SK-N-SH (cell line): Measurements from ENCODE around the gene C2orf69.

Source experiments
- CTCF ChIP-seq: fragments of 200-600 bp; sonication (generic); IDR thresholded peaks from 2 replicates; pipeline ENCODE4 v1.6.1; 2017; ENCODE audit warnings: antibody characterized with exemption, mild to moderate bottlenecking, moderate library complexity
- EZH2phosphoT487 ChIP-seq: fragments of 200-600 bp; sonication (generic); IDR thresholded peaks from 2 replicates; pipeline ENCODE4 v1.6.1; 2017; ENCODE audit warnings: low read depth, mixed run types, mild to moderate bottlenecking, antibody characterized with exemption, moderate library complexity, borderline replicate concordance
- NRF1 ChIP-seq: IDR thresholded peaks from 2 replicates; pipeline ENCODE4 v1.6.1; 2012; ENCODE audit warnings: low read depth, mild to moderate bottlenecking, low read length
- POLR2AphosphoS5 ChIP-seq: IDR thresholded peaks from 2 replicates; pipeline ENCODE4 v1.6.1; 2012; ENCODE audit warnings: low read depth, low read length
- RAD21 ChIP-seq: IDR thresholded peaks from 2 replicates; pipeline ENCODE4 v1.6.1; 2012; ENCODE audit warnings: mild to moderate bottlenecking, low read length
- RFX5 ChIP-seq: IDR thresholded peaks from 2 replicates; pipeline ENCODE4 v1.6.1; 2012; ENCODE audit warnings: mild to moderate bottlenecking, improper control_type of control experiment, low read length
- YY1 ChIP-seq: IDR thresholded peaks from 2 replicates; pipeline ENCODE4 v1.4.0; 2012; ENCODE audit warnings: low read depth, mild to moderate bottlenecking
- TF ChIP-seq, protein P1 (sequence below): IDR thresholded peaks from 2 replicates; pipeline ENCODE4 v1.4.0; 2012; ENCODE audit warnings: low read depth, borderline replicate concordance
- TF ChIP-seq, protein P2 (sequence below): IDR thresholded peaks from 2 replicates; pipeline ENCODE4 v1.4.0; 2012; ENCODE audit warnings: low read depth

- TF ChIP-seq RFX5 (no peak), RAD21 (no peak), YY1 (no peak), NRF1 (no peak), CTCF (no peak), POLR2AphosphoS5 (no peak), EZH2phosphoT487 (no peak)
- TF ChIP-seq, protein P1, sequence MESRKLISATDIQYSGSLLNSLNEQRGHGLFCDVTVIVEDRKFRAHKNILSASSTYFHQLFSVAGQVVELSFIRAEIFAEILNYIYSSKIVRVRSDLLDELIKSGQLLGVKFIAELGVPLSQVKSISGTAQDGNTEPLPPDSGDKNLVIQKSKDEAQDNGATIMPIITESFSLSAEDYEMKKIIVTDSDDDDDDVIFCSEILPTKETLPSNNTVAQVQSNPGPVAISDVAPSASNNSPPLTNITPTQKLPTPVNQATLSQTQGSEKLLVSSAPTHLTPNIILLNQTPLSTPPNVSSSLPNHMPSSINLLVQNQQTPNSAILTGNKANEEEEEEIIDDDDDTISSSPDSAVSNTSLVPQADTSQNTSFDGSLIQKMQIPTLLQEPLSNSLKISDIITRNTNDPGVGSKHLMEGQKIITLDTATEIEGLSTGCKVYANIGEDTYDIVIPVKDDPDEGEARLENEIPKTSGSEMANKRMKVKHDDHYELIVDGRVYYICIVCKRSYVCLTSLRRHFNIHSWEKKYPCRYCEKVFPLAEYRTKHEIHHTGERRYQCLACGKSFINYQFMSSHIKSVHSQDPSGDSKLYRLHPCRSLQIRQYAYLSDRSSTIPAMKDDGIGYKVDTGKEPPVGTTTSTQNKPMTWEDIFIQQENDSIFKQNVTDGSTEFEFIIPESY: no peak
- TF ChIP-seq, protein P2, sequence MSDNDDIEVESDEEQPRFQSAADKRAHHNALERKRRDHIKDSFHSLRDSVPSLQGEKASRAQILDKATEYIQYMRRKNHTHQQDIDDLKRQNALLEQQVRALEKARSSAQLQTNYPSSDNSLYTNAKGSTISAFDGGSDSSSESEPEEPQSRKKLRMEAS: no peak
These were observed 21.3 kb downstream of the C2orf69 start for GRCh38 chr2:199932312-199932855.
